LHCN-M2 (cell line): ENCODE measurements around the gene ADAMTS6. TPM values are rescaled to one million over a fixed set of nuclear protein-coding genes. Genes with fewer than 3 reads are reported as not detected.

Source experiments
- DNase-seq: peaks from one replicate; pipeline ENCODE4 v3.0.0-alpha.2; 2012; ENCODE audit warnings: low read depth
- total RNA-seq: library from RNA; depleted of rRNA; stranded (reverse); fragments of >200 nt; gene quantifications from 2 replicates; pipeline ENCODE4 v1.2.3, GENCODE V29; 2014; rRNA removed

ADAMTS6 gene
- total RNA-seq, 1 experiment from 2014 or later = 30.8 TPM

GRCh38 chr5:65108786-65109743 is 372.7 kb downstream of the ADAMTS6 start:
- DNase-seq = peak; percentile 80

- DNase-seq = no peak
Observed at GRCh38 chr5:65105301-65105700, 376.4 kb downstream of the ADAMTS6 start.

- no peak for DNase-seq
Observed at GRCh38 chr5:65104831-65105230, 376.9 kb downstream of the ADAMTS6 start.

- no peak for DNase-seq
Observed at GRCh38 chr5:65103756-65104440, 377.8 kb downstream of the ADAMTS6 start.

- peak; percentile 29 for DNase-seq
Observed at GRCh38 chr5:65102976-65103711, 378.6 kb downstream of the ADAMTS6 start.

- DNase-seq = no peak
Observed at GRCh38 chr5:65102371-65102975, 379.2 kb downstream of the ADAMTS6 start.

GRCh38 chr5:65101632-65102100 is 380.1 kb downstream of the ADAMTS6 start:
- no peak for DNase-seq

- DNase-seq = peak; percentile 85
Observed at GRCh38 chr5:65100911-65101631, 380.6 kb downstream of the ADAMTS6 start.

Other genes with a start within 250 kb of the ADAMTS6 start
- gene CENPK, start 81.2 kb upstream of the ADAMTS6 start, total RNA-seq = 41.5 and 42.8 TPM in 2 replicates
- gene PPWD1, start 81.4 kb upstream of the ADAMTS6 start, total RNA-seq = 28.7 and 35.6 TPM in 2 replicates
- 16.0 and 17.4 TPM in 2 replicates for gene TRIM23, start 142.4 kb upstream of the ADAMTS6 start, total RNA-seq
- 2.1 and 2.7 TPM in 2 replicates for gene SHLD3, start 143.1 kb upstream of the ADAMTS6 start, total RNA-seq
- 33.4 and 36.3 TPM in 2 replicates for gene TRAPPC13, start 143.1 kb upstream of the ADAMTS6 start, total RNA-seq
- 12.2 and 14.3 TPM in 2 replicates for gene SGTB, start 240.2 kb upstream of the ADAMTS6 start, total RNA-seq
- gene NLN, start 240.3 kb upstream of the ADAMTS6 start, total RNA-seq = 40.7 and 47.1 TPM in 2 replicates